GM11168 (cell line): ENCODE data around the gene ERC2.

Experiments used
- in situ Hi-C: fragments of 300-500 bp; cut with MboI; formaldehyde crosslinking; loops from one replicate; pipeline ENCODE4 v1.12.0; 2022; ENCODE audit warnings: low sequenced_read_pairs; ENCODE audit not compliant: unreplicated experiment

ERC2 gene

DNA sequence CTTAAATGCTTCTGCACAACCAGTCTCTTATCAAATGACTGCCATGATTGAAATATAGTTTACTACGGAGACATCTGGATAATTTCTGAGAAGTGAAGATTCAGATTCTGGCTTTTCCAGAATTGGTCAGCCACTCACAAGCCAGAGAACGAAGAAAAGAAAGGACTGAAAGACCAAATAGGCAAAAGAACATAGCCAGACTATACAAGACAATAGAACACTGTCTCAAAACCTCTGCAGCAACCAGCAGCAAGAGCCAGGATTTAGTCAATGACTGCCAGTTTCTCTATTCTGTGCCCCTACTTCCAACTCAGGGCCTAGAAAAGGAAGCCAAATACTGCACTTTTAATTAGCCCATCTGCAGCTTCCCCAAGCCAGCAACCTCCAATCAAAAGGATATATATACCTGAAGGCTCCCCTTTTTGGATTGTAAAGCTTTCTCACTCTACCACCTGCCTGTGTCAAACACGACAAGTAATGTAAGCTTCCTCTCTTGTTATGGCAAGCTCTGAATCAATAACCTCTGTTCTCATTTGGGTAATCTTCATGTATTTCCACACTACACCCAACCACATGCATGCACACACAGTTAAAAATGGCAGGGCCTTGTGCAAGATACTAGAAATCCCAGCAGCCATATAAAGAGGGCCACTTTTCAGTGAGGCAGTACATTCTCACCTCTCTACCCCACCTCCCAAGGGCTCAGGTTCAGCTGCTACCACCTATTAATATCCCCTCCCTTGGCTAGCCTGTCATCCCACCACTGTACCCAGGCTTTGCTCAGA lies 97.1 kb downstream of the ERC2 start:
- in situ Hi-C loops: no loop called here

DNA sequence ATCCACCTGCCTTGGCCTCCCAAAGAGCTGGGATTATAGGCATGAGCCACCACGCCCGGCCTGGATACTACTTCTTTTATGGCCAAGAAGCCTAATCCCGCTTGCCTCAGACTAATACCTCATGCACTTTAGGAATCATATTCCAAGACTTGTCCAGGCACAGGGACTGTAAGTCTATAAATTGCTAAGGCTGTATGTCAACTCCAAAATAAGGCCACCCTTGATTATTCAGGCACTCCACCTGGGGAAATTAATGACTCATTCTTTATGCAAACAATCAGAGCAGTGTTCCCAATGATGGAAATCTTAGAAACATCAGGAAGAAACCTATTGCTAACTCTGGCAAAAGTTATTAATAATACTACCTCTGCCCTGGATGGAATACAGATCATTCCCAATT lies 98.4 kb downstream of the ERC2 start:
- in situ Hi-C loops: no loop called here

DNA sequence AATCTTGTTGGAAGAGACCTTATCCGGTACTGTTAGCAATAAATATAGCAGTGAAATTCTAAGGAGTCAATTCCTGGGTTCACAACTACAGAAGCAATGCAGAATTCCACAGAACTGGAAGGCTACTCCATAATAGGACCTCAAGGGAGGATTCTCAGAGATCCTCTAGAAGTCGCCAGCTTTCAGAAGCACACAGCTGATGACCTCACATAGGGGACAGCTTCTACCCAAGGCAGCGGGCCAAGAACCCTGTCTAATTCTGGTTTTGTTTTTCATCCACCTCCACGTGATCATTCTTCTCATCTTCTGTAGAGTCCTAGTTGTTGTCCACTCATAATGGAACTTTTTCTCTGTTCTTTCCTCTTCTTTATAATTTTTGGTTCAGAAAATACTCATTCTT lies 99.4 kb downstream of the ERC2 start:
- in situ Hi-C loops: no loop called here

DNA sequence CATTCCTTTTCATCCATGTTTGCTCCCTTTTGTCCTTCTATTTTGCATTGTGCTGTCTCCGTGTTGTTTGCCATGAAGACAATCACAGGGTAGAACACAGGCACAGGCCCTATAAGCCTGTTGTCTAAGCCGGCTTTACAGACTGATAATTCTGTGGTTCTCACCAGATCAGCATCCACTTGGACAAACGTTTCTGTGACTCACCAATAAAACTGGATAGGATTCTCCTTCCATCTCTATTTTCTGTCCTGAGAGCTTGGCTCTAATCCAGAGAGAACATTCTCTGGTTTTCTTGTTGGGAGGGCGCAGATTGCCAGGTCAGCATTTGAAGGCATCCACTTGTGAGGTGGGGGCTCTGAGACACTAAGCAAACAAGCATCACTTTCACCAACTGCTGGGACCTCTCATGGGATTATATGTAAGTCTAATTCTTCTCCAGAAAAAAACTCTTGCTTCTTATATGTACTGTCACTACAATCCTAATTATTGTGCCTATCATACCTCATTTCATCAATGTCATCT lies 101.6 kb downstream of the ERC2 start:
- in situ Hi-C loops: no loop called here

DNA sequence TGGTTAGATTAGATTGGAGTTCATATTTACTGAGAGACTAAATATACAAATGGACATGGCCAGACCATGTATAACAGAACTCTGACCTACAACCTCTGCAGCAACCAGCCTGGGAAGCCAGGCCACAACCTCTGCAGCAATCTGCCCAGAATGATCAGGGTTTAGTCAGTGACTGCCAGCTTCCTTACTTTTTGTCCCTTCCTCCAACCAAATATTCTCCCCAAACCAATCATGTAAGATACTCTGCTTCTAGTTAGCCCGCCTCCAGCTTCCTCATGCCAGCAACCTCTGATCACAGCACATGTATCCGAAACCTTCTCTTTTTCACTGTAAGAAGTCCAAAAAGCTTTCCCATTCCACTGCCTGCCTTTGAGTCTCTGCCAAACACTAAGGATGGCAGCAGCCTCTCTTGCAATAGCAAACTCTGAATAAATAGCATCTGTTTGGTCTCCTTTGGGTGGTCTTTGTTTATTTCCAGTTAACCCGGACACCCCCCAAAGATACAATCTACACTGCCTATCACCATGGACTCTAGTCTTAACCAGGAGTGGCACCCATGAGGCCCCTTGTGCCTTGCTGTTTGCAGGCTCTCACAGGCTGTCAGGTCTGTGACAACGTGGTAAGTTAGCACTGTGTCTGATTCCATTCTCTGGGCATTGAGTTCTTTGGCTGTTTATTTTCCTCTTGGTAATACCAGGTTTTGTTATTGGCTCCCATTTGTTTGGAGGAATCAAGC lies 102.2 kb downstream of the ERC2 start:
- in situ Hi-C loops: no loop called here

DNA sequence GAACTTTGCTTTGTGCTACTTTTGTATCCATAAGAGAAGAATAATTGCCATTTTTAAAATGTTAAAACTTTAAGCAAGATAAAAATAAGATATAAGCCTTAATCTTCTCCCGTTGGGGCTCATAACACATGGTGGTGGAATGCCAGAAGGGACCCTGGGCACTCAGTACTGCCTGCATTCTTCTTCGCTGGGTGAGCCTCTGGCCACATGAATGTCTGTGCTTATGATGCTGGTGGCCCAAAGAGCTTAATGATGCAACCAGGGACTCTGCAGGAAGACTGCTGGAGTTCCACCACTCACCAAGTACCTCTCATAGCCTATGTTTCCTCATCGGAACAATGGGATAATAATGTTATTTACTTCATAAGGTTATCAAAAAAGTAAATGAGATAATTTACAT lies 103.6 kb downstream of the ERC2 start:
- in situ Hi-C loops: no loop called here

DNA sequence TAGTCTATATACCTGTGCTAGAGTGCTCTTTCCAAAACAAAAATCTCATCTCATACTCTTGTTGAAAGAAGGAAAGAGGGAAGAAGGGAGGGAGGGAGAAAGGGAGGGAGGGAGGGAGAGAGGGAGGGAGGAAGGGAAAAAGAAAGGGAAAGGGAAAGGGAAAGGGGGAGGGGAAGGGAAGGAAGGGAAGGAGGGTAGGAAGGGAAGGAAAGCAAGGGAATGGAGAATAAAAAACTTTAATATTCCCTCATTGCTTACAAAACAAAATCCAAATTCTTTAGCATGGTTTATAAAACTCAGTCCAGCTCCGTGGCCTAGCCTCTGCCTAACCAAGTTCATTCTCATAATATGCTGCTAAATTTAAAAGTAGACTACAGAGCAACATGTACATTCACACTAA lies 104.5 kb downstream of the ERC2 start:
- in situ Hi-C loops: no loop called here

DNA sequence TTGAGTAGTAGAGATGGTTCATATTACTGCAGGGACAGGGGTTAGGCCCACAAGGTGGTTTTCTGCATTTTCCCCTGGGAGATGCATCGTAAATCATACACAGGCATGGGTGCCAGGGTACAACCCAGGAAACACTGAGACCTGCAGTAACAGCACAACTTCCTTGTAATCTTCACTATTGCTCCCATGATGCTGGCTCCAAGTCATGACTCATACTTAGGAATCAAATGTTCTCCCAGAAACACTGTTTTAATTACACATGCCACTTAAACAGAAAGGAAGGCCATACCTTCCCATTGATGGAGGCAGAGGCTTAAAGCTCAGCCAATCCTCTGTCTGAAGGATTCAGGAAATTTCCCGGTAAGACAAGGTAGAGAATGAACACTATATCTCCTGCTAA lies 106.5 kb downstream of the ERC2 start:
- in situ Hi-C loops: no loop called here

DNA sequence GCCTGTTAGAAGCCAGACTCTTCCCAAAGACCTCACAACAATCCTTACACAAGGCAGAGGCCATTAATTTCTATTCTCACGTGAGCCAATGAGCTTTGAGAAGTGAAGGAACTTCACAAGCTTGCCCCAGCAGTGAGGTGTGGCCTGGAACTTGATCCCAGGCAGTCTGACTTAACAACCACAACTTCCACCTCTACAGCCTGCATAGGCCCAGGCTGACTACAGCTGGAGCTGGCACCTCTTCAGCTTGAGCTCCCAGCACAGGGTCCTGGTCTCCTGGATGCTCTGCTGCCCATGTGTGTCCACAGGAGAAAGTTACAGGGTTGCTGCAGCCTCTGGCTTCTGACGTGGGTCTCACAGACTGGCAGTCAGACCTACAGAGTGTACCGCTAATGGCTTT lies 111.0 kb downstream of the ERC2 start:
- in situ Hi-C loops: no loop called here

DNA sequence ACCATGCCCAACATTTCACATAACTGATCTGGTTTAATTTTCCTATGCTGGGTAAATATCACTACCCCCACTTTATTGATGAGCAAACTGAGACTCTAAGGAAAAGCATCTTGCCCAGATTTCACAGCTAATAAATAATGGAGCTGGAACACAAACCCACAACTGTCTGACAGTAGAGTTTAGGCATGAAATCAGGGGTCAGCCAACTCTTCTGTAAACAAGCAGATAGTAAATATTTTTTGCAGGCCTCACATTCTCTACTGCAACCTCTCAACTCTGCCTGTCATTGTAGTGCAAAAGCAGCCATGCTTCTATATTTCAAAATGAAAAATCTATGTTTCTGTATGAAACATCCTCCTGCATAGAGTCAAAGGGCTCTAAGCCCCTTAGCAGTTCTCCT lies 111.5 kb downstream of the ERC2 start:
- in situ Hi-C loops: no loop called here

DNA sequence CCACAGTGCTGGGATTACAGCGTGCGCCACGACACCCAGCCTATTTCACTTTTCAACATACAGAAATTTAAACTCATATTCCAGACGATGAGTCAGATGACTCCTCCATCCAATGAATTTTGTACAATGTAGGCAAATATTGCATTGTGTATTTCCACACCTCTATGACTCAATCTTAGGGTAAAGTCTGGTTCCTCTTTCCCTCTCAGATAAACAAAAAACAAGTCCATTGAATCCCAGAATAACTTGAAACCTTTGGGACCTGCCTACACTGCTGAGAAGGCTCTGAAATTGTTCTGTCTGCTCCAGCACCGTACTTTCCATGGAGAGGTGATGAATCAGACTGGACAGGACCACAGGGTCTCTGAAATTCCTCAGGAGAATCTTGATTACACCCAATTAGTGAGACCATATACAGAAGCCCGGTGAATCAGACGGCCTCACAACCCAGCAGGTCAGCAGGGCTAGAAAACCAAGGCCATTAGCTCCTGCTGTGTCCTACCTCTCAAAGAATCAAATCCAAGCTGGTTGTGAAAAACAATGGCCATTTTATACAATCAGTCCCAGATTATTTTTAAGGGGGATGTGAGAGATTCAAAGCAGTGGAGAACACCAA lies 112.6 kb downstream of the ERC2 start:
- in situ Hi-C loops: no loop called here

DNA sequence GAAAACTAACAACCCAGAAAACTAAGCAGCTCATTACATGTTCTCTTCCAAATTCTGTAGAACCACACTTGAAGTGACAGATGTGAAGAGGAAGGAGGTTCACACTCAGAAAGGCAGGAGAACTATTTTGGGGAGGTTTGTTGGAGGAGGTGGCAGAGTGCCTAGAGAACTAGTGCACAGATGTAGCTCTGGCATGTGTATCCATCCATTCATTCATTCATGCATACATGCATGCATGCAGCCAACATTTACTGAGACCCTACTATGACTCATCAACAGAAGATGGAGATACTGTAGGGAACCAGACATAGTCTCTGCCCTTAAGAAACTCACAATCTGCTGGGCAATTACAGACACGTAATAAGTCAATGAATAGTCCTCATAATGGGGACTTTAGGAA lies 116.7 kb downstream of the ERC2 start:
- in situ Hi-C loops: no loop called here

DNA sequence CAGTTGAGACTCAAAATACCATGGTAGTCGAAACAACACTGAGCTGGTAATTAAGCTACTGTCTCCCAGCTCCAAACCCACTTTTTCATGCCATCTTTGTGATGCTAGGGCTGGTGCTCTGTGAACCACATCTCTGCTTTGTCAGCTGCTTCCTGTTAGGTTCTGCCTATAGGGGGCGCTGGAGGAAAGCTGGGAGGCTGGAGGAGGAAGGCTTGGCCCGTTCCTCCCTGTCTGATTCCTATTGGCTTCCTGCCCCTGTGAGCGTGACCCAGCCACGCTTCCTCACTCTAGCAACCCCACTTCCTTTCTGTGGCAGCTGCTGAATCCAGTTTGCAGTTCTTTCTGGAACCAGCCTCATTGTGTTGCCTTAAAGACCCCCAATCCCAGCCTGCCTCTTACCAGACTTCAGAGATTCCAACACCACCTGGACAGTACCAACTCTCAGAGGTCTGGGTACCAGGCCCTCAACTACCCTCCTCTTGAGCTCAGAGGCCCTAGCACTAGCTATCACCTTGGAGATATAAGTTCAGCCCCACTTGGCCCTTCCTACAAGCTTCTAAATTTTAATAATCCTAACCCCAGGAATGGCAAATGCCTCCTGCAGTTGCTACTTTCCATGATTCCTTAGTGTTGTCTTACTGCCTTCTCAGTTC lies 120.9 kb downstream of the ERC2 start:
- in situ Hi-C loops: no loop called here

DNA sequence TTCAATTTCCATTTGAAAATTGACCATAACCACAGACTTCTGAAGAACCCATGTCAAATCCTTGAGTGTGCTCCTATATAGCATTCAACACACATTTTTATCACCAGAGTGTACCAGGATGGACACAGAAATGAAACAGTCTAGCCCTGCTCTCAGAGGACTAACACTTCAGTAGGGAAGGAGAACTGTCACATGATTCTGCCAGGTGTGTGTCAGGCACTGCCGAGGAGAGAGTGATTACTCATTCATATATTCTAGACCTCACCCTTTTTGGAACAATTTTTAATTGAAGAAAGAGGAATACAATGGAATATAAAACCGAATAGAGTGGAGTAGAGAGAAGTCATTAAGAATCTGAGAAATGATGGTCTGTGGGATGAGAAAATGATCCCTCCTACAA lies 125.8 kb downstream of the ERC2 start:
- in situ Hi-C loops: no loop called here

DNA sequence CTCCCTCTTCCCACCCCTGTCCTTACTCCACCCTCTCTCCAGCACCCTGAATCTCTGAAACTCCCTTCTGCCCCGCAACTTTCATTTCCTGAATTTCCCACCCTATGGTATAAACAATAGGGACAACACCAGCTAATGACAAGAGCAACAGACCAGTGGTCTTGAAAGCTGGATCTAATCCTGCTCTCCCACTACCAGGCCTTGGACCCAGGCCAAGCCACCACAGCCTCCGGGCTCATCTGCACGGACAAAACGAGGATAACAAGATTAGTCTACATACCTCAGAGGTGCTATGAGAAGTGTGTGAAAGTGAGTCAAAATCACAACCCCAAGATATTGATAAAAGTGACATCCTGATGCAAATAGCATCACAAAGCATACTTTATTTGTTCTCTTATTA lies 128.6 kb downstream of the ERC2 start:
- in situ Hi-C loops: loop anchor here (10.0 kb wide), 1 partner anchor 95 kb away; no protein-coding TSS in a partner anchor

DNA sequence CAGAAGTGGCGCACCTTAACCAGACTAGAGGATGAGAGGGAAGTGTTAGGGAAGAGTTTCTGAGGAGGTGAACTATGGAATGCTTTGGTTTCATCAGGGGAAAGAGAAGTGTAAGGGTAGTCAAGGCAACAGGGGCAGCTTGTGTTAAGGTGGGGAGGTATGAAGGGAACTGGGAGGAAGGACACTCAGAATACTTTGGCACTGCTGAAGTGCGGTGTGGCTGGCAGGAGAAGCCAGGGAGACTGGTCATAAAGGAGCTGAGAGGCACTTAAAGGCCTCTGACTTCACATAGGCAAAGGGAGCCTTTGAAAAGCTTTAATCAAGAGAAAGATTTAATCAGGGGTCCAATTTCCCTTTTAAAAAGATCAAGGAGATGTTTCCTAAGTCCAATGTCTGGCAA lies 129.0 kb downstream of the ERC2 start:
- in situ Hi-C loops: loop anchor here (10.0 kb wide), 1 partner anchor 96 kb away; no protein-coding TSS in a partner anchor

DNA sequence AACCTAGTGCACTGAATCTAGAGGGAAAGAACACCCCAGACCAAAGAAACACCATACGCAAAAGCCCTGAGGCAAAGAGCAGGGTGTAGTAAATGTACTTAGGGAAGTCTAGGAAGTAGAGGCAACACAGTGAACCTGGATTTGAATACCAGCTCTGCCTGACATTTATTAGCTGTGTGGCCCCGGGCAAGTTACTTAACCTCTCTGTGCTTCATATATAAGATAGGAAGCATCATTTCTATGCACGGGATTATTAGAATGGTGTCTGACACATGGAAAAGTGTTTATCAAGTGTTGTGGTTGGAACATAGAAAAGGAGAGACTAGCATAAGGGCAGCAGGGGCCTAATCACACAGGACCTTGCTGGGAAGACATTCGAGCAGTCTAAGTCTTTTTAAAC lies 132.2 kb downstream of the ERC2 start:
- in situ Hi-C loops: loop anchor here (10.0 kb wide), 1 partner anchor 99 kb away; no protein-coding TSS in a partner anchor

DNA sequence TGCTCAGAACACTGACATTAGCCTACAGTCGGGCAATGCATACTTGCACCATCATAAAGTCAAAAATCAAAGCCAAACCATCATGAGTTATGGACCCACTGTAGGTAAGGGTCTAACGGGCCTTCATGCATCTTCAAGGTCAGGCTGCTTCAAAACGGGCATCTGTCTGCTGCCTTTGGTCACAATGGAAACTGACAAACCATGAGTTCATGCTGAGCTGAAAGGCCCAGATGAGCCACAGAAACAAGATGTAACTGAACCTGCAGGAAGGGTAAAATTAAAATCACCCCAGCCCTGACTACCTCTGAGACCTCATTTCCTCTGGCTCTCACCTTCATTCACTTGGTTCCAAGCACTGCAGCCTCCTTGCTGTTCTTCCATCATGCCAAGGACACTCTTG lies 143.8 kb downstream of the ERC2 start:
- in situ Hi-C loops: no loop called here

DNA sequence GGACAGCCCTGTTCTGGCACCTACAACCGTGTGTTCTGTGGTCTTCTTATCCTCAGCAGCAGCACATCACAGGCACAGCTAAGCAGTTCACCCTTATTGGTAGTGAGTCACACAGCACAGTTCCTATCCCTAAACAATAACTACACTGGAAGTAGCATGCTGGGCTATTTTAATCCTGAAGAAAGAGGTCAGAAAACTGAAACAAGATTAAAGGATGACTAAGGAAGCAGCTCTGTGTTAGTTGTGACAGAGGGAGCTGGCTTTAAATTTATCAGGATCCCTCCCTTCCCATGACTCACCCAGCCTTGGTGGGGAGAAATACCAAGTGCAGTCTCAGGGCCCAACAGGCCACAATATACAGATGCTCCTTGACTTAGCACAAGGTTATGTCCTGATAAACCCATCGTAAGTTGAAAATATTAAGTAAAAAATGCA lies 144.3 kb downstream of the ERC2 start:
- in situ Hi-C loops: no loop called here

DNA sequence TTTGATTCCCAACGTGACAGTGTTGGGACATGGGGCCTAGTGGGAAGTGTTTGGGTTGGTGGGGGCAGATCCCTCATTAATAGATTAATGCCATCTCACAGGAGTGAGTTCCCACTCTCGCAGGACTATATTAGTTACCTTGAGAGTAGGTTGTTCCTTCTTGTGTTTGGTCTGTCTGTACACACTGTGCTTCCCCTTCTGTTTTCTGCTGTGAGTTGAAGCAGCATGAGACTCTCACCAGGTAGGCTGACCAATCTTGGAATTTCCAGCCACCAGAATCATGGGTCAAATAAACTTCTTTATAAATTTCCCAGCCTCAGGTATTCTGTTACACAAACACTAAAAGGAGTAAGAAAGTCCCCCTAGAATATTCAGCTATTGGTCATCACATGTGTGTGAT lies 145.4 kb downstream of the ERC2 start:
- in situ Hi-C loops: no loop called here

DNA sequence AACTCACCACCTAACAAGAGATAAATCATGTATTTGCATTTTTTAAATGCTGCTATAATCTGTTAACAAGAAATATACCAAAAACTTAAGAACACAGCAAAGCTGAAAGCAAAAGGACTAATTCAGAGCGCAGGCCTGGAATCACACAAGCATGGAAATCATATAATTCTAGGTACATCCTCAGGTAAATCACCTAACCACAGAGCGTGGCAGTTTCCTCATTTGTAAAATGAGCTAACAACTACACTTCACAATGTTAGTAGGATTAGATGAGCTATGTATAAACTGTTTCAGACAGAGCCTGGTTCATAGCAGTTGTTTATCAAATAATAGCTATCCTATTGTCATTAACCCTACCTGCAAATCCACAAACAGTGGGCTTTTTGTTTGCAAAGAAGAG lies 146.4 kb downstream of the ERC2 start:
- in situ Hi-C loops: no loop called here
